ENCODE measurements around the gene PAIP2.
A peak's percentile ranks its signal among the peaks of the same experiment; 100 is the strongest.

Gene PAIP2

GRCh38 chr5:139402561-139403158 is 61.0 kb downstream of the PAIP2 start:
- H3K4me1 ChIP-seq (ENCODE audit: insufficient read depth, low read length, severe bottlenecking) = peaks cover 26% of the 10 kb centered on the region
- H3K27me3 ChIP-seq (ENCODE audit: insufficient read depth, low read length) = no peaks in the 10 kb centered on the region
- H2AFZ ChIP-seq (ENCODE audit: low read length) = no peak overlapping the region
- no peaks in the 10 kb centered on the region for H3K79me2 ChIP-seq (ENCODE audit: insufficient read depth, low read length)
- H3K36me3 ChIP-seq (ENCODE audit: insufficient read depth, low read length) = no peaks in the 10 kb centered on the region
- no peaks in the 10 kb centered on the region for H3K9me3 ChIP-seq (ENCODE audit: low read length)
- peak overlapping the region; percentile 58; the same call in 1 of the 2 replicates for H3K9ac ChIP-seq (ENCODE audit: low read length)
- peak overlapping the region; percentile 62 for H3K4me3 ChIP-seq (ENCODE audit: low read depth, low read length, poor library complexity, severe bottlenecking)
- TF ChIP-seq CTCF (IDR thresholded peaks at IDR 0.05; ENCODE audit: low read length) (peak; percentile 79), EZH2 (IDR thresholded peaks at IDR 0.05; ENCODE audit: borderline replicate concordance, low read length) (no peak)
- H3K27ac ChIP-seq (ENCODE audit: low read depth, low read length, poor library complexity, severe bottlenecking) = peak overlapping the region; percentile 89
- no peaks in the 10 kb centered on the region for H4K20me1 ChIP-seq (ENCODE audit: insufficient read depth, low read length)
- no peaks in the 10 kb centered on the region for H3F3A ChIP-seq (ENCODE audit: insufficient read depth, low read length)
- peak overlapping the region; percentile 84 for H3K4me2 ChIP-seq (ENCODE audit: low read length)
- H3K9me2 ChIP-seq (ENCODE audit: low read depth, low read length) = no peaks in the 10 kb centered on the region

GRCh38 chr5:139403418-139403786 is 61.7 kb downstream of the PAIP2 start:
- H3K4me1 ChIP-seq (ENCODE audit: insufficient read depth, low read length, severe bottlenecking) = peaks cover 34% of the 10 kb centered on the region
- peak overlapping the region; percentile 62 for H3K4me3 ChIP-seq (ENCODE audit: low read depth, low read length, poor library complexity, severe bottlenecking)
- no peak for TF ChIP-seq EZH2 (IDR thresholded peaks at IDR 0.05; ENCODE audit: borderline replicate concordance, low read length)
- no peak for TF ChIP-seq CTCF (IDR thresholded peaks at IDR 0.05; ENCODE audit: low read length)
- peak overlapping the region; percentile 84 for H3K4me2 ChIP-seq (ENCODE audit: low read length)
- no peaks in the 10 kb centered on the region for H3K27me3 ChIP-seq (ENCODE audit: insufficient read depth, low read length)
- H3K9me2 ChIP-seq (ENCODE audit: low read depth, low read length) = no peaks in the 10 kb centered on the region
- H3K9me3 ChIP-seq (ENCODE audit: low read length) = no peaks in the 10 kb centered on the region
- H3K79me2 ChIP-seq (ENCODE audit: insufficient read depth, low read length) = no peaks in the 10 kb centered on the region
- no peak overlapping the region for H2AFZ ChIP-seq (ENCODE audit: low read length)
- H3K27ac ChIP-seq (ENCODE audit: low read depth, low read length, poor library complexity, severe bottlenecking) = peak overlapping the region; percentile 89
- H3K36me3 ChIP-seq (ENCODE audit: insufficient read depth, low read length) = no peaks in the 10 kb centered on the region
- no peaks in the 10 kb centered on the region for H4K20me1 ChIP-seq (ENCODE audit: insufficient read depth, low read length)
- no peaks in the 10 kb centered on the region for H3F3A ChIP-seq (ENCODE audit: insufficient read depth, low read length)
- H3K9ac ChIP-seq (ENCODE audit: low read length) = peak overlapping the region; percentile 58

- Histone ChIP-seq H3K9ac (ENCODE audit: low read length) (peak within 1 kb of the TSS; percentile 58), H3K27me3 (ENCODE audit: insufficient read depth, low read length) (no peaks in the 10 kb centered on the region), H3K4me1 (ENCODE audit: insufficient read depth, low read length, severe bottlenecking) (peaks cover 38% of the 10 kb centered on the region), H4K20me1 (ENCODE audit: insufficient read depth, low read length) (no peaks in the 10 kb centered on the region), H3K27ac (ENCODE audit: low read depth, low read length, poor library complexity, severe bottlenecking) (peak within 1 kb of the TSS; percentile 89), H3K79me2 (ENCODE audit: insufficient read depth, low read length) (no peaks in the 10 kb centered on the region), H2AFZ (ENCODE audit: low read length) (peak within 1 kb of the TSS; percentile 8; the same call in 1 of the 2 replicates), H3K4me3 (ENCODE audit: low read depth, low read length, poor library complexity, severe bottlenecking) (peak within 1 kb of the TSS; percentile 62), H3K9me2 (ENCODE audit: low read depth, low read length) (no peaks in the 10 kb centered on the region), H3K9me3 (ENCODE audit: low read length) (no peaks in the 10 kb centered on the region), H3K36me3 (ENCODE audit: insufficient read depth, low read length) (no peaks in the 10 kb centered on the region), H3F3A (ENCODE audit: insufficient read depth, low read length) (no peaks in the 10 kb centered on the region), H3K4me2 (ENCODE audit: low read length) (peak within 1 kb of the TSS; percentile 84)
- TF ChIP-seq EZH2 (IDR thresholded peaks at IDR 0.05; ENCODE audit: borderline replicate concordance, low read length) (no peak), CTCF (IDR thresholded peaks at IDR 0.05; ENCODE audit: low read length) (no peak)
Measured at GRCh38 chr5:139403787-139404483, 62.3 kb downstream of the PAIP2 start, which contains the start of gene SPATA24. Gene SPATA24, minus strand, starts transcription at chr5:139404089. Its CDS starts 29 bp downstream, at chr5:139404060.
